ENCODE measurements around the gene DPP6. TPM values are rescaled to one million over a fixed set of nuclear protein-coding genes. Genes with fewer than 3 reads are reported as not detected.

Gene DPP6
- total and polyA plus RNA-seq, 2 experiments from 2014 or later: not detected

- no peak for TF ChIP-seq POLR2AphosphoS5 (IDR thresholded peaks at IDR 0.05; ENCODE audit: low read depth)
- TF ChIP-seq ZNF114 (CRISPR knock-in tag; IDR thresholded peaks at IDR 0.05): no peak
- TF ChIP-seq EZH2 (IDR thresholded peaks at IDR 0.05; ENCODE audit: low read depth, unreplicated experiment): no peak
- TF ChIP-seq ETS1 (IDR thresholded peaks at IDR 0.05): no peak
- TF ChIP-seq EZH2phosphoT487 (IDR thresholded peaks at IDR 0.05; ENCODE audit: unreplicated experiment): no peak
- TF ChIP-seq CREB1 (CRISPR knock-in tag; IDR thresholded peaks at IDR 0.05; ENCODE audit: low read depth): no peak
- no peak for TF ChIP-seq ZNF331 (CRISPR knock-in tag; IDR thresholded peaks at IDR 0.05; ENCODE audit: low read depth)
- TF ChIP-seq JUNB (IDR thresholded peaks at IDR 0.05; ENCODE audit: unreplicated experiment): no peak
- TF ChIP-seq CTCF (conservative IDR thresholded peaks at IDR 0.05; ENCODE audit: low read depth in 2 of 2): no peak
Measured at GRCh38 chr7:154287356-154287755, 235.2 kb downstream of the DPP6 start (continued).

- Histone ChIP-seq H2AFZ (no peak overlapping the region), H3K27ac (ENCODE audit: low read depth) (no peak overlapping the region), H3K27me3 (ENCODE audit: insufficient read depth) (no peaks in the 10 kb centered on the region), H3K9me2 (ENCODE audit: insufficient read depth) (no peaks in the 10 kb centered on the region), H3K36me3 (ENCODE audit: insufficient read depth) (no peaks in the 10 kb centered on the region; the same call in 1 of the 2 replicates), H3K4me1 (ENCODE audit: insufficient read depth) (no peaks in the 10 kb centered on the region), H4K20me1 (replicated peaks; ENCODE audit: insufficient read depth) (no peaks in the 10 kb centered on the region), H3K79me2 (replicated peaks; ENCODE audit: insufficient read depth) (no peaks in the 10 kb centered on the region), H3F3A (replicated peaks; ENCODE audit: low read depth) (no peaks in the 10 kb centered on the region), H3K4me3 (no peak overlapping the region), H3K4me2 (no peak overlapping the region)
- DNase-seq (ENCODE audit: low spot score): no peak
- Mint-ChIP-seq H3K4me1 (no peaks in the 10 kb centered on the region; the same call in 2 of the 3 replicates), H3K9me3 (no peaks in the 10 kb centered on the region), H3K4me3 (no peak overlapping the region), H3K27me3 (ENCODE audit: insufficient read depth, low read depth, poor library complexity) (peaks cover 2% of the 10 kb centered on the region), H3K27ac (no peak overlapping the region), H3K36me3 (ENCODE audit: low read depth) (no peaks in the 10 kb centered on the region)
- no peak for ATAC-seq
- no peak for TF ChIP-seq CREB1 (CRISPR knock-in tag; IDR thresholded peaks at IDR 0.05; ENCODE audit: low read depth)
- TF ChIP-seq NANOG (IDR thresholded peaks at IDR 0.05; ENCODE audit: borderline replicate concordance): no peak
- no peak for TF ChIP-seq CTCF (conservative IDR thresholded peaks at IDR 0.05; ENCODE audit: low read depth in 2 of 2)
- TF ChIP-seq STAT1 (IDR thresholded peaks at IDR 0.05; ENCODE audit: unreplicated experiment): no peak
Measured at GRCh38 chr7:154289119-154289518, 236.9 kb downstream of the DPP6 start.
